GOT3 (cell line): ENCODE measurements around the gene FCGR2B.
"Not testable (repeated sequence)": the region's sequence is repeated elsewhere in the genome, so short reads cannot be mapped to it uniquely, and the experiment has no call there.

Experiments used
- DNase-seq: peaks from one replicate; lab custom pipeline; 2025; ENCODE audit warnings: mixed read lengths; lab: John Stamatoyannopoulos, UW

The FCGR2B gene

DNA sequence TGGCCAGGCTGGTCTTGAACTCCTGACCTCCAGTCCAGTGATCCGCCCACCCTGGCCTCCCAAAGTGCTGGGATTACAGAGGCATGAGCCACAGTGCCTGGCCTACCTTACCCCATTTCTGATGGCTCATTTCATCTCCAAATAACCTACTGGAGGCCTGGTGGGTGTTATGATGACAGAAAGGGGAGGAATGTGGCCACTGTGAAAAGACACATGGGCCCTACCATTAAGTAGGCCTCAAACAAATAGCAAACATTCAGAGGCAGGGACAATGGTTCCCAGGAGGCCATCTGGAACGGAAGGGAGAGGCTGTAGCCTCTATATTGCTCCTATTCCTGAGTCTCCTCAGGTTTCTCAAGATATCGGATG, 43.2 kb downstream of the FCGR2B start:
- peak; percentile 41 for DNase-seq

DNA sequence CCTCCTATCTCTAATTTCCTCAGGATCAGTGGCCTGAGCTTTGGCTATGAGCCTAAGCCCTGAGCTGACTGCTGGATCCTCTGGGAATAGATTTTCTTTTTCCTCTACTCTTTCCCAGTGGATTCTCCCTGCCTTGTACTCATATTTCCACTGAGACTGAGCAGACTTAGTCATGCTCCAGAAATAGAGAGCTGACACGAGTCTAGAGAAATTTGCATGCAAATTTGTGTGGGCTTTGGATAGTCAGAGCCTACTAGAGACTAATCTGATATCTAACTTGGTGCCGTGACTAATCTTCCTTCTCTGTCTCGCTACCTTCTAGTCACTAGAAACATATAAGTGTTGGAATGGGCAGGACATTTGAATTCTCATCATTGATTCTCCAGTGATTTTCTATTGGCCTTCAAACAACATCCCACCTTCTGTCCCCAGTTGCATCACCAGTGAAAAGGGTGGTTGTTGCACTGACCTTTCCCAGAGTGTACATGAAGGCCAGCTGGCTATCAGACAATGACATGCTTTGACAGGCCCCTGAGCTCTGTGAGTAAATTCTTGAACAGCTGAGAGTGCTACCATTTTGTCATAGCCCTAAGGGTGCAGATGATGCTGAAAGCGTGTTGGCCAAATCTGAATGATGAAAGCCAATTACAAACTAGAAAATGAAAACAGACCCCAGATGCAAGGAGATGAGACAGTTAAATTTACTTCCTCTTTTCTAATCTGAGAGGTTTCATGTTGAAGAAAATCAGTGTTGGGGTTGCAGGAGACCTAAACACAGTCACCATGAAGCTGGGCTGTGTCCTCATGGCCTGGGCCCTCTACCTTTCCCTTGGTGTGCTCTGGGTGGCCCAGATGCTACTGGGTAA, 43.8 kb downstream of the FCGR2B start, which contains the start of gene FCRLA:
TSS of gene FCRLA (plus strand) at position 748 of the 866 bp plus-strand sequence. CDS start at position 784, 36 bp downstream.
- no peak for DNase-seq

DNA sequence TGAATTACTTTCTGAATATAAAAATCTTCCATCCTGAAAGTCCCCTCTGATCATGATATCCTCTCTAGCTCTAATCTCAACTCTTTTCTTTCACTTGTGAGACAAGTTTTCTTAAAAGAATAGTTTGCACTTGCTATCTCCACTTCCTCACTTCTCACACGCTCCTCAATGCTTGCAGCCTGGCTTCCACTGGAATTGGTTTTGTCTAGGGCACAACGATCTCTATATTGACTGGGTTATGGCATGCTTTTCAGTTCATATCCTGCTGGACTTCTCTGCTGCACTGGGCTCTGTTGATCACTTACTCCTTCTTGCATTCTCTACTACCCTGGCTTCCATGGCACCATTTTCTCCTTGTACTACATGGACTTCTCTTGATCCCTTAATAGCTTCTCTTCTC, 44.6 kb downstream of the FCGR2B start:
- DNase-seq: no peak

DNA sequence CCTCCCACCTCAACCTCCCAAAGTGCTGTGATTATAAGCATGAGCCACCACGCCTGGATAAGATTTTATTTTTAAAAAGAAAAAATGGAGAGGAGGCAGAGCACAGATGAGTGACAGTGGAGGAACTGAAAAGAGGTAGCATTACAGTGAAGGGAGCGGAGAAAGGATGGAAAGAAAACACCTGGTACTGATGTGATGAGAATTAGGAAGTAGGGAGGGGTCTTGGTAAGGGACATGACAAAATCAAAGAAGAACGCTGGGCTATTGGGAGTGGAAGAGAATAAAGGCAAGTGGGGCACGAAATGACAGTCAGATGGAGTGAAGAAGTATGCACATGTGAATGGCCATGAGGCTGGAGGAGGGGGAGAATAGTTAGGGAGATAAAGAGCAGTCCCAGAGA, 46.4 kb downstream of the FCGR2B start:
- DNase-seq: no peak

DNA sequence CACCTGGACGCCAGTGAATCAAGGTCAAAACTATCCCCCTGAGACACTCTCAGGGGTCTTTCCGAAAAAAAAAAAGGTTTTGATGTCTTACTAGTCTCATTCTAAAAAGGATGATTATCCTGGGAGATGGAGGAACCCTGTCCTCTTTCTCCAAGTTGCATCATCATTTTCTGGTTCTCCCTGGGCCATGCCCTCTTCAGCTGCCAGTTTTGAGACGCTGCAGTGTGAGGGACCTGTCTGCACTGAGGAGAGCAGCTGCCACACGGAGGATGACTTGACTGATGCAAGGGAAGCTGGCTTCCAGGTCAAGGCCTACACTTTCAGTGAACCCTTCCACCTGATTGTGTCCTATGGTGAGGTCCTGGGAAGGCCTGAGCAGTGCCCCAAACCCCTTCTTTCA, 47.6 kb downstream of the FCGR2B start:
- DNase-seq: no peak

DNA sequence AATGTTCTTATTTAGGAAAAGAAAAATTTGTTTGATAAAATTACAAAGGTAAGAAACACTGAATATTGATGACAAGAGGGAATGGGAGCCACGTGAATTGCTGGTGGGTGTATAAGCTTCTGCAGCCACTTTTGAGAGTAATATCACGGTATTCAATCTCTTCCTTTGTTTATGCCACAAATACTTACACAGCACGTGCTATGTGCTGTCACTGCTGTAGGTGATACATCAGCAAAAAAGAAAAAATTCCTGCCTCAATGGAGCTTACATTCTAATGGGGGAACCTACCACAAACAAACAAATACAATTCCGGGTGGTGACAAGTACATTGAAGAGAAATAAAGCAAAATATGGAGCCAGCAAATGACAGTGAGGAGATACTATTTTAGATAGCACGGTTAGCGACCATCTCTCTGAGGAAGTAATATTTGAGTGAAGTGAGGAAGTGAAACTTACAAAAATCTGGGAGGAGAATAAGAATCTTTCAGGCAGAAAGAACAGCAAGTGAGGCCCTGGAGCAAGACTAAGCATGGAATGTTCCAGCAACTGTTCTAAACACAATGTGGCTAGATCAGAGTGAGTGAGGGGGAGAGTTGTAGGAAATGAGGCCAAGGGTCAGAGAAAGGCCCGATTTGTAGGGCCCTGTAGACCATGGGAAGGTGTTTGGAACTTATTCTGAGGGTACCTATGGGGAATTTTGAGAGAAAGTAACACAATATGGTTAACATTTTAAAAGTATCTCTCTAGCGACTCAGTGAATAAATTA, 55.8 kb downstream of the FCGR2B start:
- DNase-seq: no peak

DNA sequence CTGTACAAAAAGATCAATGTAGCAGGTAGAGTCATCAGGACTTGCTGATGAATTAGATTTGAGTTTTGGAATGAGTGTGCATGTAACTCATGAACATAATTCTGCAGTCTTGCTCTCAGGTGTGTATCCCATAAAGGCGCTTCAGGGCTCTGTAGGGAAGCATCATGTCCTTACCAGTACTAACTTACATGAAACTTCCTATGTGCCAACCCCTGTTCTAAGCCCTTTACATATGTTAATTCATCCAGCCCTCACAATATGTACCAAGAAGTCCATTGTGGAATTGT, 56.3 kb downstream of the FCGR2B start:
- DNase-seq: no peak

DNA sequence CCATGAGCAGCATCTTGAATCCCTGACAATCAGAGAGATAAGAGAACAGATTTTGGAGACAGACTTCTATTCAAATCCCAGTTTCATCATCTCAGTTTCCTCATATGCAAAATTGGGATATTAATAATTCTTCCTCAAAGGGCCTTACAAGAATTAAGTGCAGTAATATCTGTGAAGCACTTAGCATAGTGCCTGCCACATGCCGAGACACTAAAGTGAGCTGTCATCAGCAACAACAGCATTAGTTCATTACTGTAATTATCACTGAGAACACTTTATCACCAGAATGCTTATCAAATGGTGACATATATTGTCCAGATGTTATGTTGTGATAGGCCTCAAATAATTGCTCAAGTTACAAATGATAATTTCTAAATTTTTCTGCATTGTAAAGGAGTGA, 57.5 kb downstream of the FCGR2B start:
- DNase-seq: no peak

DNA sequence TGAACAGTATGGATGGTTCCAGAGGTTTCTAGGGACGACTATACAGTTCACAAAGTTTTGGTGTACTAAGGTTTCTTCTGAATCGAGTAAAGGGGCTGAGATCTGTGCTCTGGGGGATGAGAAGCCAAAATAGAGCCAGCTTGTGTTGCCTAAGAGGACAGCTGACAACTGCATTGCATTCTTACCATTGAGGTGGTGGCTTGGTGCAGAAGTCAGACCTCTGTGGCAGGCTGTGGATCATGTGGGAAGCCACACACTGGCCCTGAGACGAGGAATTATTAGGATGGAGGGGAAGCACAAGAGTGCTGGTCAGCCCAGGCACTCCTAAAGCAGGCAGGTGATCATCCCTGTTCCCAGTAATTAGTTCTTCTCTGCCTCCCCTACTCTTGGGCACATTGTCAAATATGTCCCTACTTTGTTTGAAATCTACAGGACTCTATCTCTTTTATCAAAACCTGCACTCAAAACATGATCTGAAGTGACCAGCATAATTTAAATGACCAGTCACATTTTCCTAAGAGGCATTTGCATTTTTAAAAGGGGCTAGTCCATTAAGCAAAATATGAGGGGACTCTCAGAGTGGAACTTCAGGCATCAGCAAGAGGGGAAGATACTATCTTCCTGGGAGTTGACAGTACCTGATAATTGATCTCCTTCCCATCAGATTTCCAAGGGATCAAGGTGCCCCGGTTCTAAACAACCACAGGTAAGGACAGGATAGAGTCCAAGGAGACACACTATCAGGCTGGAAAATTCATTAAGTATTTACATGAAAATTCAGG, 58.2 kb downstream of the FCGR2B start, which contains the start of gene FCRLB:
TSS of gene FCRLB (plus strand) at position 589 of the 782 bp plus-strand sequence. CDS start 1,129 bp downstream, outside the sequence.
- no peak for DNase-seq

DNA sequence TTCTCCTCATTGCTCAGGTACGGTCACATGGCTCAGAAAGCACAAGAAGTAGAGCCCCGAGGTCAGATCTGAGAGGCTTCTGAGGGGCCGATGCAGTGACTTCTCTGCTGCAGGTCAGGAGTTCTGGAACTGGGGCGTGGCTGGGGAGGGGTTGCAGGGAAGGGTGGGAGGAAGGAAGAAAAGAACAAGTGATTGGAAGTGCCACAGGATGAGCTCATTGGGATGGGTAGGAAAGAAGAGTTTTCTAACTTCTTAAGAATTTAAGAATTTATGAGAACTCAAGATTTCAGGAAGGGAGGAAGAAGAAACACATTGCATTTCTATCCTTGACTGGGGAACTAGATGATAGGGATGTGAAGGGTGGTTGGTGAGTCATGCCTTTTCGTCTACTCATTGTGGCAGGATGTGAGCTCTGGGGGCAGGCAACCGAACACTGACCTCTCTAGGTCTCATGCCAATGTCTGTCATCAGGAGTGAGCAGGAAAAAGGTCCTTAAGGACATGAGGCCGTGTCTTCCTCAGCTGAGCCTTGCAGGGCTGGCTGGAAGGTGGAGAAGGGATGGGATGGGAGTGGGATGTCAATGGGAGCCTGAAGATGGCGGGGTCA, 58.9 kb downstream of the FCGR2B start:
- DNase-seq: no peak

DNA sequence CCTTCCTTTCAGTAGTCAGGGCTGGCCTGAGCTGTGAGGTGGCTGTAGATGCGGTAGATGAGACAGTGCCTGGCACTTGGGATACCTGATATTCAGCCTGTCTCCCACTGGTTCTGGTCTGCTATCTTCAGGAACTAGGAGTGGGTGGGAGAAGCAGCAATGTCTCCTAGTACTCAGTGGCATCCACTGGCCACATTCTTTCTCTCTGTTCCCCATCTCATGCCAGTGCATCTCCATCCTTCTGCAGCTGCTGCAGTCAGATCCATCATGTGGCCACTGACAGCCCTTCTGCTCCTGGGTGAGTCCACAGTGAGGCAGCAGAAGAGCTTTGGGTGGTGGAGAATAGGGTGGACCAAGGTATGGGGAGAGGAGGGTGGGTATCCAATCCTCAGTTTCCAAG, 59.5 kb downstream of the FCGR2B start:
- DNase-seq: no peak

DNA sequence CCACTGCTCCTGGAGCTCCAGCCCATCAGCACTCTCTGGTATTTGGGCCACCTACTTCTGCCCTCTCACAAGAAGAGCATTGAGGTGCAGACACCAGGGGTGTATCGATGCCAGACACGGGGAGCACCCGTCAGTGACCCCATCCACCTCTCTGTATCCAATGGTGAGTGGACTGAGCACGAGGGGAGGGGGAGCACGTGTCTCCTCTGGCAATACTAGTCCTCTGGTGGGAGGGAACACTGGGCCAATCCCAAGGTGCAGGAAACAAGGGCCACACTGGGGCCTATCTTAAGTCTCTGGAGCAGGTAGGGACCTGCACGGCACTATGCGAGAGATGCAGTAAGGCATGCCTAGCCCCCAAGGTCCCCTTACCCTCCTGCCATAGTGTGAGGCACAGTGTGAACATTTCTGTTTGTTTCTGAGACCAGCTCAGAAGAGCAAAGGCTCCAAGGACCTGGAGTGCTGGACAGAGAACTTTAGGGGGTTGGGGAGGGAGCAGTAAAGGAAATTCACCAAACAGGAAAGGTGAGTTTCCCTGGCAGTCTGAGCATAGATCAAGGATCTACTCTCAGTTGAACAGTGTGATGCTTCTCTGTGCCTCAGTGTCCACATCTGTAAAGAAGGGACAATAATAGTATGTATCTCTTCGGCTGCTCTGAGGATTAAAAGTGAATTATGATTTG, 60.7 kb downstream of the FCGR2B start:
- DNase-seq: no peak

DNA sequence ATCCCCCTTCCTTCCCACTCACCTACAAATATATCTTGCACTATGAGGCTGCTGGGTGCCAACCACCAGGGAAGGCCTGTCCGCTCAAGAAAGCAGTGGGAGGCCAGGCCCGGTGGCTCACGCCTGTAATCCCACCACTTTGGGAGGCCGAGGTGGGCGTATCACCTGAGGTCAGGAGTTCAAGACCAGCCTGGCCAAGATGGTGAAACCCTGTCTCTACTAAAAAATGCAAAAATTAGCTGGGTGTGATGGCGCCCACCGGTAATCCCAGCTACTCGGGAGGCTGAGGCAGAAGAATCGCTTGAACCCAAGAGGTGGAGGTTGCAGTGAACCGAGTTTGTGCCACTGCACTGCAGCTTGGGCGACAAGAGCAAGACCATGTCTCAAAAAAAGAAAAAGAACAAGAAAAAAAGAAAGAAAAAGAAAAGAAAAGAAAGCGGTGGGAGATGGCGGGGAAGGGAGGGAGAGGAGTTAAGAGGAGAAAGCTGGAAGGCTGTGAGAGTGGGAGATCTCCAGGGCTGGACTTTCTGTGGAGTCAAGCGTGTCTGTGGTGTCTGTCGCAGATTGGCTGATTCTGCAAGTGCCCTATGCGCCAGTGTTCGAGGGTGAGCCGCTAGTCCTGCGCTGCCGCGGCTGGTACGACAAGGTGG, 62.4 kb downstream of the FCGR2B start:
- not testable (repeated sequence) for DNase-seq

DNA sequence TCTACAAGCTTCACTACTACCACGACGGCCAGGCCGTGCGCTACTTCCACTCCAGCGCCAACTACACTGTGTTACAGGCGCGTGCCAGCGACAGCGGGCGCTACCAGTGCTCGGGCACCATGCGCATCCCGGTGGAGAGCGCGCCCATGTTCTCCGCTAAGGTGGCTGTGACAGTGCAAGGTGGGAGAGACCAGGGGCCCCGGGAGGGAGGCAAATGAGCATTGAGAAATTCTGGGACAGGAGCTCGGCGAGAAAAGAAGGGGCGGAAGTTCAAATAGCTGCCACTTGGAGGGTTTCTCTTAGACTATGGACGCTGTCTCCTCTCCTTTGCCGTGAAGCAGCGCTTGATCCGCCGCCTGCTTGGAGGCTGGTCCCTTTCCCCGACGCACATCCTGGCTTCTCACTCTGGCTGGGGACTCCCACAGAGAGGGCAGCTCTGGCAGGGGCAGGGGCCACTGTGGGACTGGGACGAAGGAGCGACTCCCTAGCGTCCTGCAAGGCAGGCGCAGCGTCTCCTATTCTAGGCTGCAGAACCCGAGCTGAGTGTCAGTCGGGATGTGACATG, 63.0 kb downstream of the FCGR2B start:
- DNase-seq: no peak

DNA sequence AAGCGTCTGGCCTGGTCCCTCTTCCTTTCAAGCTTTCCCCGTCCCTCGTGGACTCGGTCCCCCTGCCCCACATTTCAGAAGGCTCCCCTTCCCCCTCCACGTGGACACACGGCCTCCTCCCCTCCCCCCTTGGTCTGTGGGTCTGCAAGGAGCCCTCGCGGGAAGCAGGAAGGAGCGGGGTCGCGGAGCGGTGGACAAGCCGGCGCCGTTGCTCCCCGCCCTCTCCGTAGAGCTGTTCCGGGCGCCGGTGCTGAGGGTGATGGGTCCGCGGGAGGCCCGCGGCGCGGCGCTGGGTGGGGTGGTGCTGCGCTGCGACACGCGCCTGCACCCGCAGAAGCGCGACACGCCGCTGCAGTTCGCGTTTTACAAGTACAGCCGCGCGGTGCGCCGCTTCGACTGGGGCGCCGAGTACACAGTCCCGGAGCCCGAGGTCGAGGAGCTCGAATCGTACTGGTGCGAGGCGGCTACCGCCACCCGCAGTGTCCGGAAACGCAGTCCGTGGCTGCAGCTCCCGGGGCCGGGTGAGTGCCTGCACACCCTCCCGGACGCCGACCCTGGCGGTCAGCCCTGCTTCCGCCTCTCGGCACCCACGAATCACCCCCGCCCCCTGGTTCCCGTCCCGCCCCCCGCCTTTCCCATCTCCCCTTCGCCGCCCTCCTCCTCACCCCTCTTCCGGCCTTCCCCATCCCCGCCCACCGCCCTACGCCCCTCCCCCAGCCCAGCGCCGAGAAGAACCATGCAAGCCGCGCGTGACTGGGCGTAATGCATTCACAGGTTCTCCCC, 63.7 kb downstream of the FCGR2B start:
- DNase-seq: peak; percentile 64

DNA sequence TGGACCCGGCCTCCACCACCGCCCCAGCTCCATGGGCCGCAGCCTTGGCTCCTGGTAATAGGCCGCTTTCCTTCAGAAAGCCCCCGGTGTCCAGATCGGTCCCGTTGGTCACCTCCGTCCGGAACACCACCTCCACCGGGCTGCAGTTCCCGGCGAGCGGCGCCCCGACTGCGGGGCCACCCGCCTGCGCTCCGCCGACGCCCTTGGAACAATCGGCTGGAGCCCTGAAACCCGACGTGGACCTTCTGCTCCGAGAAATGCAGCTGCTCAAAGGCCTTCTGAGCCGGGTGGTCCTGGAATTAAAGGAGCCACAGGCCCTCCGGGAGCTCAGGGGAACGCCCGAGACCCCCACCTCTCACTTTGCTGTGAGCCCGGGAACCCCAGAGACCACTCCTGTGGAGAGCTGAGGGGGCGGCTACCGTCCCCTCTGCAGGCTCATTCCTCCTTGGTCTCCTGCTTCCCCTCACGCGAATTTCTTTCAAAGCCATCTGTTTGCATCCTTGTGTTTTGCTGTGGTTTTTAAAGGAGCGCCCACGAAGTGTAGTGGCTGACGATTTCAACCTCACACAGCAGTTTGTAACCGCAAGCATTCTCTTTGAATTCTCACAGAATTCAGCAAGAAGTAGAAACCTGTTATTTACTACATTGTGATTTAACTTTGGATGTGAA, 64.4 kb downstream of the FCGR2B start:
- DNase-seq: no peak
